Measurements from ENCODE around the gene KMO.

The KMO gene

DNA sequence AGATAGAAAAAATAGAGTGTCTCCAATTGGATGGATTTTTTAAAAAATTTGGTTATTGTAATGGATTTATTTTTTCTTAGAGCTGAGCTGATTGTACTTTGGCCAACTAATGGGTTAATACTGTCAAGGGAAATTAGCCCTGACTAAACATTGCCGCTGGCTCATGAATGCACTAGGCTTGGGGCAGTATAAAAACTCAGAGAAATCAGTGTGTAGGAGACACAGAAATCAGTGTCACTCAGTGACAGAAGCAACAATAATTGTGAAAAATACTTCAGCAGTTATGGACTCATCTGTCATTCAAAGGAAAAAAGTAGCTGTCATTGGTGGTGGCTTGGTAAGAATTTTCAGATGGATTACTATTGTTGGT, at the start of gene KMO:
TSS of gene KMO (plus strand) at position 217 of the 370 bp plus-strand sequence. CDS start at position 284, 67 bp downstream.
- no peak within 1 kb of the TSS for H3K4me3 ChIP-seq (ENCODE audit: low read length)
- H3K36me3 ChIP-seq (ENCODE audit: insufficient read depth, low read depth, low read length): no peaks in the 10 kb centered on the region
- no peak within 1 kb of the TSS for H3K27ac ChIP-seq (ENCODE audit: low read length)
- no peaks in the 10 kb centered on the region for H3K27me3 ChIP-seq (ENCODE audit: insufficient read depth, low read length)
- no peaks in the 10 kb centered on the region for H3K4me1 ChIP-seq (ENCODE audit: insufficient read depth, low read length)
- no peaks in the 10 kb centered on the region for H3K9me3 ChIP-seq (ENCODE audit: insufficient read depth, low read depth, low read length)
- no peak within 1 kb of the TSS for H3K9ac ChIP-seq (ENCODE audit: low read depth, low read length)

DNA sequence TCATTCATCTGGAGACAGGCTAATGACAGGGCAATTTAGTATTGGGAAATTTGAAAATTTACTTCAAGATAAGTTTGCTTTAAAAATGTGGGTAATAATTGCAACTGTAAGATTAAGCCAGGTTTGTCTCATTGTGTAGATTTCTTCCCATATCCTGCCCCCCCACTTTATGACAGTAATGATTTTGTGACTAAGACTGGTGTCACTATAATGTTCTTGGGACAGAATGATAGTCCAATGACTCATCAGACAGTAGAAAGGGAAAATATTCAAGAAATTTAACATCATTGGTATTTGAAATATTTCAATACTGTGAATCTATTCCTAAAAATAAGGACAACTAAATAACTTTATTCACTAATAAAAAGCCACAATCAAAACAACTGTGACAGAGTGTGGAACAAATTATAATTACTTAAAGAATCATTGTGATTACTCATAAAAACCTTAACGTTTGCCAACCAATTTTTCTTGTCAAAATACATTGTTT, 49.4 kb upstream of the KMO start:
- no peaks in the 10 kb centered on the region for H3K36me3 ChIP-seq (ENCODE audit: insufficient read depth, low read depth, low read length)
- no peak overlapping the region for H3K4me3 ChIP-seq (ENCODE audit: low read length)
- H3K9me3 ChIP-seq (ENCODE audit: insufficient read depth, low read depth, low read length): no peaks in the 10 kb centered on the region

DNA sequence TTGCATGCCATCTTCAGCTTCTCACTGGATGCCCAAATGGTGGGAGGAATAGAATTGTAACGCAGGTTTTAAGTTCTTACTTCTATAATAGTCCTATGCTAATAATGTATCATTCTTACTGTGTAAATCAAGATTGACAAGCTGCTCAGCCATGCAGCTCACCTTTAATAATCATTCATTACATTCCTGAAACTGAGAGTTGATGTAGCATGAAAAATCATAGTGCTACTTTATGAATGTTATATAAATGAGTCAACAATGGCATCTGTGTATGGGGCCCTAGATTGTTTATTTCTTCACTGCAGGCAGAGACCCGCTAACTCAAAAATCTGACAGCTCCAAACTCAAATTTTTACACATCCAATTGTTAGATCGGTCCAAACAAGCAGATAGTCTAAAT, 47.0 kb upstream of the KMO start:
- Histone ChIP-seq H3K36me3 (ENCODE audit: insufficient read depth, low read depth, low read length) (no peaks in the 10 kb centered on the region), H3K27me3 (ENCODE audit: insufficient read depth, low read length) (no peaks in the 10 kb centered on the region), H3K9ac (ENCODE audit: low read depth, low read length) (no peak overlapping the region), H3K4me1 (ENCODE audit: insufficient read depth, low read length) (no peaks in the 10 kb centered on the region), H3K27ac (ENCODE audit: low read length) (no peak overlapping the region), H3K4me3 (ENCODE audit: low read length) (no peak overlapping the region), H3K9me3 (ENCODE audit: insufficient read depth, low read depth, low read length) (no peaks in the 10 kb centered on the region)

More for the DNA sequence above, 49.4 kb upstream of the KMO start:
- no peak overlapping the region for H3K9ac ChIP-seq (ENCODE audit: low read depth, low read length)
- no peak overlapping the region for H3K27ac ChIP-seq (ENCODE audit: low read length)
- no peaks in the 10 kb centered on the region for H3K27me3 ChIP-seq (ENCODE audit: insufficient read depth, low read length)
- no peaks in the 10 kb centered on the region for H3K4me1 ChIP-seq (ENCODE audit: insufficient read depth, low read length)

DNA sequence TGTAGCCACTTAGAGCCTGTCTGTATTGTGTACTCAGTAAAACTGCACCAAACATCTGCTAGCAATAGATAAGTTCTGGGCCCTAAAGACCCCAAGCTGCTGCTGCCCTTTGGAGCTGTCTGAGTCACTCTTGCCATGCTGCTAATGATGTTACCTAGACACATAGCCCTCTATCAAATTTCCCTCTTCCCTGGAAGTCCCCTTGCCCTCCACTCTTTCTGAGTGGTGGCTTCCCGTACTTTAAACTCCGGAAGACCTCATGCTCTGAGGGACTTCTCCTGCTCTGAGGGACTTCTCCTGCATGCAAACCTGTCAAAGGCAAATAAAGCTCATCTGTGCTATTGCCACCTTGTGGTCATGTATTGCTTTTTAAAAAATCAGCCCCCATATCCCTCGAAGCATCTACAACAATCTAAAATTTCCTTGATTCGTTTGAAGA, 46.6 kb upstream of the KMO start:
- H3K27me3 ChIP-seq (ENCODE audit: insufficient read depth, low read length): no peaks in the 10 kb centered on the region
- H3K36me3 ChIP-seq (ENCODE audit: insufficient read depth, low read depth, low read length): no peaks in the 10 kb centered on the region
- no peak overlapping the region for H3K27ac ChIP-seq (ENCODE audit: low read length)
- H3K4me3 ChIP-seq (ENCODE audit: low read length): no peak overlapping the region
- H3K9me3 ChIP-seq (ENCODE audit: insufficient read depth, low read depth, low read length): no peaks in the 10 kb centered on the region
- H3K4me1 ChIP-seq (ENCODE audit: insufficient read depth, low read length): no peaks in the 10 kb centered on the region
- H3K9ac ChIP-seq (ENCODE audit: low read depth, low read length): no peak overlapping the region

DNA sequence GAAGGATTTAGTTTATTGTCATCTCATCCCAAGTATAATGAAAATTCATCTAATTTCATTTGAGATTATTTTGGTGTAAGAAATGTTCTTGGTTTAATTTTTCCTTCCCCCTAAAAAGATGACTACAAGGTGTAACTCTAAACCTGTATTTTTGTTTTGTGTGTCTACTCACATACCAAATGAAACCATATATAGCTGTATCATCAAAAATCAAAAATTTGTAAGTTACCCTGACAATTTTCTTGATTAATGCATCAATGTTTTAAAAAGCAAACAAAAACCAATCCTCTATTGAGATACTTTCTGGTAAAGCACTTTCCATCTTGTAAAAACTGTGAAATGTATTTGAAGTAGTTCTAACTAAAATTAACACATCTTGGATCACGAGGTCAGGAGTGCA, 43.4 kb upstream of the KMO start:
- H3K9me3 ChIP-seq (ENCODE audit: insufficient read depth, low read depth, low read length): no peaks in the 10 kb centered on the region
- H3K36me3 ChIP-seq (ENCODE audit: insufficient read depth, low read depth, low read length): no peaks in the 10 kb centered on the region
- no peaks in the 10 kb centered on the region for H3K4me1 ChIP-seq (ENCODE audit: insufficient read depth, low read length)
- no peak overlapping the region for H3K9ac ChIP-seq (ENCODE audit: low read depth, low read length)
- no peak overlapping the region for H3K27ac ChIP-seq (ENCODE audit: low read length)
- no peaks in the 10 kb centered on the region for H3K27me3 ChIP-seq (ENCODE audit: insufficient read depth, low read length)
- no peak overlapping the region for H3K4me3 ChIP-seq (ENCODE audit: low read length)

DNA sequence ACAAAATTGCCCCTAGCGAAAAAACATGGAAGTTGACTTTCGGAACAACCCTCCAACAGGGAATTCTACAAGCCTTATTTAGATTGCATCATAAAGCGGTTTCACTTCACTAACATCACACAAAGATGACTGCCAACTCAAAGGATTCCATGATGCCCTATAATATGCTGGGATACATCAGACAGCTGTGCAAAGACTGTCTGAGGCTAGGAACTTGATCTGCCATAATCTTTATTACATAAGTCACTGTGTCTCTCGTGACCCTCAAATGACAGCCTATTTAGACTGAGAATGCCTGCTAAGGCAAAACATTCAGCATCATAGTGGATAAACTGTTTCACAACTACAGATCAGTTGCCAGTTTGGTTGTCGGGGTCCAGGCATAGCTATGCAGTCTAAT, 36.4 kb upstream of the KMO start:
- Histone ChIP-seq H3K4me3 (ENCODE audit: low read length) (no peak overlapping the region), H3K9ac (ENCODE audit: low read depth, low read length) (no peak overlapping the region), H3K36me3 (ENCODE audit: insufficient read depth, low read depth, low read length) (peaks cover 62% of the 10 kb centered on the region)

DNA sequence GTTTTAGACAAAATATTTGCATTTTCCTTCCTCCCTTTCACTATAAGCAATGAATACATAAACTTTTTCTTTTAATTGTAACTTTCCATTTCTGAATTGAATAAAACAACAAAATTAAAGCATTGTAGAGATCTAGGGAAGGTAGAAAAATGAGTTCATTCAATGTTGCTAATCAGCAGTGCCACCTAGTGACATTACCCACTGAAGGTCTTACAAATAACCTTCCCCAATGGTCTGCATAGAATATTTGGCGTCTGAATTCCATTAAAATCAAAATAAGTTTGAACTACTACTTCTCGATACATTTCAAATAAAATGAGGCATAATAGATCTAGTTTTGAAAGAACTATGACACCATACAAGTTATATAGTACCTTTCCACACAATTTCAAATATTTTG, 32.3 kb upstream of the KMO start:
- peaks cover 85% of the 10 kb centered on the region for H3K36me3 ChIP-seq (ENCODE audit: insufficient read depth, low read depth, low read length)

More for the DNA sequence above, 36.4 kb upstream of the KMO start:
- Histone ChIP-seq H3K4me1 (ENCODE audit: insufficient read depth, low read length) (no peaks in the 10 kb centered on the region), H3K27ac (ENCODE audit: low read length) (no peak overlapping the region), H3K9me3 (ENCODE audit: insufficient read depth, low read depth, low read length) (no peaks in the 10 kb centered on the region), H3K27me3 (ENCODE audit: insufficient read depth, low read length) (no peaks in the 10 kb centered on the region)

DNA sequence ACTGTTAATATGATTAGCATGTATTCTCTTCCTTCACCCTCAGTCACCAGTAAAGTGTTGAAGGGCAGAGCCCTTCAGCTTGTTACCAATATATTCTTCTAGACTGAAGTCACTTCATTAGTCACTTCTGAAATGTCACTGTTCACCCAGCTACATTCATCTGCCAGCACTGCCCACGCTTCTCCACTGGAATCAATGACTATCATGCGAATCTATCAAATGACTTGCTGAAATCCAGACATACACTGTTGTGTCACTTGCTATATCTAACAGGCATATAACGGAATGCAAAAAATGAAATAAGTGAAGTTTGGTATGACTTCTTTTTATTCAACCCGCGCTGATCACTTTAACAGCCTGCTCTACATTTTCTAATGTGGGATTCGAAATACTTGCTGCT, 28.7 kb upstream of the KMO start:
- Histone ChIP-seq H3K4me3 (ENCODE audit: low read length) (no peak overlapping the region), H3K9me3 (ENCODE audit: insufficient read depth, low read depth, low read length) (no peaks in the 10 kb centered on the region), H3K9ac (ENCODE audit: low read depth, low read length) (no peak overlapping the region), H3K36me3 (ENCODE audit: insufficient read depth, low read depth, low read length) (peaks cover 84% of the 10 kb centered on the region), H3K27ac (ENCODE audit: low read length) (no peak overlapping the region), H3K4me1 (ENCODE audit: insufficient read depth, low read length) (no peaks in the 10 kb centered on the region), H3K27me3 (ENCODE audit: insufficient read depth, low read length) (no peaks in the 10 kb centered on the region)

More for the DNA sequence above, 32.3 kb upstream of the KMO start:
- Histone ChIP-seq H3K9ac (ENCODE audit: low read depth, low read length) (no peak overlapping the region), H3K4me1 (ENCODE audit: insufficient read depth, low read length) (no peaks in the 10 kb centered on the region), H3K27me3 (ENCODE audit: insufficient read depth, low read length) (no peaks in the 10 kb centered on the region), H3K27ac (ENCODE audit: low read length) (no peak overlapping the region), H3K4me3 (ENCODE audit: low read length) (no peak overlapping the region), H3K9me3 (ENCODE audit: insufficient read depth, low read depth, low read length) (no peaks in the 10 kb centered on the region)

DNA sequence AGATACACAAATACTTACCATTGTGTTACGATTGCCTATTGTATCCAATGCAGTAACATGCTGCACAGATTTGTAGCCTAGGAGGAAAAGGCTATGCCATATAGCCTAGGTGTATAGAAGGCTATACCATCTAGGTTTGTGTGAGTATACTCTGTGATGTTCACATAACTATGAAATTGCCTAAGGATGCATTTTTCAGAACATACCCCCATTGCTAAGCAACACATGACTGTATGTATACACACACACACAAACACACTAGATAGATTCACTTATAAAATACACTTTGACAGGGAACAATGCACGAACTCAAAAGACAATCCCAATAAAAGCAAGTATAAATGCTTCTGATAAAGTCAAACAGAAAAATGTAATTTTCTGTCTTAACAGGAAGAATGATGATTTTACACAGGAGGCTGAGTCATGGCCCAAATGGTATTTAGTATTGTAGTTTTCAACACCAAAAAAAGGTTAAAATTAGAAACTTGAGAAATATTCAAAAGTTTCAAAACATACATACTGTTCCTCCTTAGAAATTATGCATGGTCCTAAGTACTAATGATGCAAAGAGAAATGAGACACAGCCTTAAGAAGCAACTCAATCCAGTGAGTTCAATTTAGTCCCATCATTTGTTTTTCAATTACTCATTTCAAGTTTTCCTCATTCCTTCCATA, 24.9 kb upstream of the KMO start:
- H3K4me3 ChIP-seq (ENCODE audit: low read length): no peak overlapping the region
- H3K27ac ChIP-seq (ENCODE audit: low read length): no peak overlapping the region
- H3K9ac ChIP-seq (ENCODE audit: low read depth, low read length): no peak overlapping the region
- H3K4me1 ChIP-seq (ENCODE audit: insufficient read depth, low read length): no peaks in the 10 kb centered on the region
- H3K9me3 ChIP-seq (ENCODE audit: insufficient read depth, low read depth, low read length): no peaks in the 10 kb centered on the region
- no peaks in the 10 kb centered on the region for H3K27me3 ChIP-seq (ENCODE audit: insufficient read depth, low read length)
- H3K36me3 ChIP-seq (ENCODE audit: insufficient read depth, low read depth, low read length): peaks cover 89% of the 10 kb centered on the region

DNA sequence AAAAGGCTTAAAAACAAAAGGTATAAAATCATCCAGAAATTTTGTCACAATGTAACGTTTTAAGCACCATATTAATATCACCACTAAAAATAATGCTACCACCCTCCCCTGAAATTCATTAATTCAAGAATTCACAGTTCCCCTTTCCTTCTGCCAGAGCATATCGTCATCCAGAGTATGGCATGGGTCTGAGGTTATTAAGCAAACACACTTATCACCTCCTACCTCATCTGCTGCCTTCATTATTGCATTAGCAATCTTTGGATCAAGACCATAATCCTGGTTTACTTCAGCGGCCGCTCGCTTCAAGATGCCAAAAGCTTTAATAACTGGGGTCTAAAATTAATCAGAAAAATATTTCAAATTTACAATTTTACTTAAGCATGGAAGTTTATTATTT, 18.8 kb upstream of the KMO start:
- H3K4me3 ChIP-seq (ENCODE audit: low read length): no peak overlapping the region
- H3K27me3 ChIP-seq (ENCODE audit: insufficient read depth, low read length): no peaks in the 10 kb centered on the region
- no peaks in the 10 kb centered on the region for H3K9me3 ChIP-seq (ENCODE audit: insufficient read depth, low read depth, low read length)
- H3K4me1 ChIP-seq (ENCODE audit: insufficient read depth, low read length): no peaks in the 10 kb centered on the region
- peaks cover 65% of the 10 kb centered on the region for H3K36me3 ChIP-seq (ENCODE audit: insufficient read depth, low read depth, low read length)
- no peak overlapping the region for H3K9ac ChIP-seq (ENCODE audit: low read depth, low read length)
- no peak overlapping the region for H3K27ac ChIP-seq (ENCODE audit: low read length)

DNA sequence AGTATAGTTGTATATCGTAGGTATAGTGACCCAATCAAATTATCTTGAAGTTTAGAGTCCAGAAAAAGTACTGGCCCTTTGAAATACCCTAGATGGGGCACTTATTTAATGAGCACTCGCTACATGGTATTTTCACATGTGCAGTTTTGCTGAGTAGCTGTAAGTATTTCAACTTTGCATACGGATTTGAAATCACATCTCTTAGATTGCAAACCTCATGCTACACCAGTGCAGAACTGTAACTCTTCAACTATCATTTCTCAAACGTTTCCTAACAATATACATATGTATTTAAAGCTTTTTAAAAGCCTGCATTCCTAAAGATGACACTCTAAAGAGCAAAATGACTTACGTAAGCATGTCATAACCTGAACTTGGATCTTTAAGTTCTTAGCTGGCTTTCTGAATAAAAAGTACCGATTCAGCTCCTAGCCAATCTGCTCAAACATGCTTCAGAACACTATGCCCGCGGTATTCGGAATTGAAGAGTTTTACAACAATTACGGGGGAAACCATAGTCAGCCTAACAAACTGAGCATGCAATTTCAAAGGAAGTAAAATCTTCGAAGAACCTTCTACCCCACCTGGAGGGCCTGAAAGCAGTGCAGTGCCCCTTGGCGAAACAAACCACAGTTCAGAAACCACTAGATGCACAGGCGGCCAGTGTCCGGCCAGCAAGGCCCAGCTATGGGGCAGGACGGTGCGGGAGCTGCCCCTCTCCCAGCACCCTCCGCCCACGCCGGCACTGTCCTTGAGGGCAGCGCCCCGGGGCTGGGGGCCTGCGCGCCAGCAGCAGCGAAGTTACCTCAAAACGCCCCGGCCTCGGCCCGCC, 13.5 kb upstream of the KMO start:
- no peaks in the 10 kb centered on the region for H3K4me1 ChIP-seq (ENCODE audit: insufficient read depth, low read length)
- H3K9ac ChIP-seq (ENCODE audit: low read depth, low read length): peak overlapping the region; percentile 81
- peaks cover 5% of the 10 kb centered on the region; the same call in 1 of the 2 replicates for H3K27me3 ChIP-seq (ENCODE audit: insufficient read depth, low read length)
- H3K36me3 ChIP-seq (ENCODE audit: insufficient read depth, low read depth, low read length): peaks cover 25% of the 10 kb centered on the region
- H3K27ac ChIP-seq (ENCODE audit: low read length): no peak overlapping the region
- peak overlapping the region; percentile 89 for H3K4me3 ChIP-seq (ENCODE audit: low read length)
- no peaks in the 10 kb centered on the region for H3K9me3 ChIP-seq (ENCODE audit: insufficient read depth, low read depth, low read length)

Data from iPS-20b (cell line).